H9 (cell line): ENCODE data around the gene CAPN2. TPM values are rescaled to one million over a fixed set of nuclear protein-coding genes. Genes with fewer than 3 reads are reported as not detected.

Experiments
- DNase-seq: peaks from one replicate; pipeline ENCODE4 v3.0.0-alpha.2; 2017
- H2AFZ ChIP-seq: one replicate; pipeline ENCODE4 v1.6.1; 2013; ENCODE audit warnings: mild to moderate bottlenecking, low read length, control low read depth, moderate library complexity
- H2AK5ac ChIP-seq: 2 replicates; pipeline ENCODE4 v1.6.1; 2013; ENCODE audit warnings: low read length, control low read depth, mixed read lengths; ENCODE audit not compliant: insufficient read length
- H2BK120ac ChIP-seq: one replicate; pipeline ENCODE4 v1.6.1; 2013; ENCODE audit warnings: low read depth, mild to moderate bottlenecking, low read length, control low read depth, inconsistent platforms; ENCODE audit not compliant: poor library complexity, severe bottlenecking
- H2BK12ac ChIP-seq: 2 replicates; pipeline ENCODE4 v1.6.1; 2013; ENCODE audit warnings: low read length, control low read depth, mixed read lengths, low read depth; ENCODE audit not compliant: insufficient read length
- H2BK15ac ChIP-seq: 2 replicates; pipeline ENCODE4 v1.6.1; 2013; ENCODE audit warnings: low read depth, low read length, control low read depth
- H2BK20ac ChIP-seq: one replicate; pipeline ENCODE4 v1.6.1; 2013; ENCODE audit warnings: low read depth, mild to moderate bottlenecking, low read length, control low read depth, inconsistent platforms; ENCODE audit not compliant: poor library complexity, severe bottlenecking
- H2BK5ac ChIP-seq: 2 replicates; pipeline ENCODE4 v1.6.1; 2013; ENCODE audit warnings: low read length, control low read depth, mixed read lengths; ENCODE audit not compliant: insufficient read length
- H3K14ac ChIP-seq: 2 replicates; pipeline ENCODE4 v1.6.1; 2013; ENCODE audit warnings: low read length, control low read depth; ENCODE audit not compliant: insufficient read depth
- H3K18ac ChIP-seq: 2 replicates; pipeline ENCODE4 v1.6.1; 2013; ENCODE audit warnings: low read depth, mild to moderate bottlenecking, mixed read lengths, low read length, control low read depth; ENCODE audit not compliant: insufficient read length
- H3K23ac ChIP-seq: 2 replicates; pipeline ENCODE4 v1.6.1; 2013; ENCODE audit warnings: low read length, control low read depth, mixed read lengths, low read depth; ENCODE audit not compliant: insufficient read length
- H3K23me2 ChIP-seq: 2 replicates; pipeline ENCODE4 v1.6.1; 2013; ENCODE audit warnings: low read depth, mild to moderate bottlenecking, mixed read lengths, low read length, control low read depth; ENCODE audit not compliant: insufficient read length, poor library complexity, severe bottlenecking
- H3K27ac ChIP-seq: 2 replicates; pipeline ENCODE4 v1.5.1; 2013; ENCODE audit warnings: low read length, control low read depth, mixed read lengths, low read depth; ENCODE audit not compliant: insufficient read length
- H3K27me3 ChIP-seq: 2 replicates; pipeline ENCODE4 v1.6.1; 2013; ENCODE audit warnings: low read length, control low read depth, inconsistent platforms; ENCODE audit not compliant: insufficient read depth
- H3K4ac ChIP-seq: 2 replicates; pipeline ENCODE4 v1.6.1; 2013; ENCODE audit warnings: low read depth, mild to moderate bottlenecking, control low read depth, inconsistent platforms, low read length, moderate library complexity
- H3K4me1 ChIP-seq: 2 replicates; pipeline ENCODE4 v1.6.1; 2013; ENCODE audit warnings: low read length, control low read depth, inconsistent platforms; ENCODE audit not compliant: insufficient read depth
- H3K4me2 ChIP-seq: 2 replicates; pipeline ENCODE4 v1.6.1; 2013; ENCODE audit warnings: low read length, control low read depth, mixed read lengths; ENCODE audit not compliant: insufficient read length, insufficient read depth
- H3K56ac ChIP-seq: 2 replicates; pipeline ENCODE4 v1.6.1; 2013; ENCODE audit warnings: low read depth, mild to moderate bottlenecking, mixed read lengths, low read length, control low read depth; ENCODE audit not compliant: insufficient read length
- H3K79me1 ChIP-seq: 2 replicates; pipeline ENCODE4 v1.6.1; 2013; ENCODE audit warnings: low read depth, mild to moderate bottlenecking, moderate library complexity, low read length, control low read depth, inconsistent platforms; ENCODE audit not compliant: insufficient read depth, poor library complexity, severe bottlenecking
- H3K79me2 ChIP-seq: 2 replicates; pipeline ENCODE4 v1.6.1; 2013; ENCODE audit warnings: low read length, control low read depth, inconsistent platforms; ENCODE audit not compliant: insufficient read depth
- H3K9ac ChIP-seq: 2 replicates; pipeline ENCODE4 v1.6.1; 2013; ENCODE audit warnings: low read length, control low read depth, mixed read lengths; ENCODE audit not compliant: insufficient read length; ENCODE audit errors: extremely low read depth
- H3K9me3 ChIP-seq: one replicate; pipeline ENCODE4 v1.6.1; 2013; ENCODE audit warnings: low read depth, low read length, inconsistent platforms; ENCODE audit not compliant: control insufficient read depth
- H3T11ph ChIP-seq: one replicate; pipeline ENCODE4 v1.6.1; 2013; ENCODE audit warnings: mild to moderate bottlenecking, low read length, control low read depth, inconsistent platforms
- H4K20me1 ChIP-seq: one replicate; pipeline ENCODE4 v1.6.1; 2013; ENCODE audit not compliant: control insufficient read depth, insufficient read length, insufficient read depth
- H4K5ac ChIP-seq: 2 replicates; pipeline ENCODE4 v1.6.1; 2013; ENCODE audit warnings: low read depth, mild to moderate bottlenecking, mixed read lengths, low read length, control low read depth; ENCODE audit not compliant: insufficient read length
- H4K8ac ChIP-seq: replicated peaks from 2 replicates; pipeline ENCODE4 v1.6.1; 2013; ENCODE audit warnings: low read length, control low read depth, mixed read lengths, low read depth; ENCODE audit not compliant: insufficient read length
- H4K91ac ChIP-seq: 2 replicates; pipeline ENCODE4 v1.6.1; 2013; ENCODE audit warnings: low read depth, mild to moderate bottlenecking, moderate library complexity, mixed read lengths, low read length, control low read depth; ENCODE audit not compliant: insufficient read length
- H3K27ac Mint-ChIP-seq, 3 experiments: 2 replicates in 2 of 3; 3 replicates in 1 of 3; pipeline ENCODE4 v1.8.0; 2020 to 2021; ENCODE audit warnings: mixed read lengths in 3 of 3, mild to moderate bottlenecking in 1 of 3, moderate library complexity in 1 of 3
- H3K27me3 Mint-ChIP-seq: 2 replicates; pipeline ENCODE4 v1.8.0; 2021; ENCODE audit warnings: low read depth, mild to moderate bottlenecking, moderate library complexity, mixed read lengths
- H3K36me3 Mint-ChIP-seq, 3 experiments: 2 replicates in 2 of 3; 3 replicates in 1 of 3; pipeline ENCODE4 v1.8.0; 2020 to 2021; ENCODE audit warnings: low read depth in 3 of 3, mixed read lengths in 3 of 3; ENCODE audit not compliant: insufficient read depth in 1 of 3
- H3K4me1 Mint-ChIP-seq, 2 experiments: 2 replicates each; pipeline ENCODE4 v1.8.0; 2020; ENCODE audit warnings: mixed read lengths in 2 of 2
- H3K4me3 Mint-ChIP-seq, 2 experiments: 2 replicates in 1 of 2; 3 replicates in 1 of 2; pipeline ENCODE4 v1.8.0; 2020 to 2021; ENCODE audit warnings: mild to moderate bottlenecking in 2 of 2, mixed read lengths in 2 of 2, moderate library complexity in 1 of 2
- H3K9me3 Mint-ChIP-seq, 2 experiments: 2 replicates in 1 of 2; 3 replicates in 1 of 2; pipeline ENCODE4 v1.8.0; 2020; ENCODE audit warnings: mild to moderate bottlenecking in 2 of 2, mixed read lengths in 2 of 2, moderate library complexity in 1 of 2
- WGBS: extraction: QIAGEN DNeasy Blood & Tissue Kit; methylation state at CpG from one replicate; pipeline ENCODE4 v1.1.7; 2013; ENCODE audit warnings: missing lambda C conversion rate, low lambda C conversion rate, mixed read lengths; ENCODE audit not compliant: insufficient read length; ENCODE audit errors: extremely low coverage; 5-methylcytosine and 5-hydroxymethylcytosine counted together
- total RNA-seq: library from RNA; stranded (reverse); gene quantifications from 2 replicates; pipeline ENCODE4 v1.2.1, GENCODE V29; 2021
- TF ChIP-seq, protein P1 (sequence below): fragments of 200-600 bp; sonication (generic); conservative IDR thresholded peaks from 3 replicates; pipeline ENCODE4 v1.8.0; 2021; ENCODE audit warnings: antibody characterized with exemption, mild to moderate bottlenecking

CAPN2 gene
- total RNA-seq, 1 experiment from 2014 or later, result 32.2 TPM

DNA sequence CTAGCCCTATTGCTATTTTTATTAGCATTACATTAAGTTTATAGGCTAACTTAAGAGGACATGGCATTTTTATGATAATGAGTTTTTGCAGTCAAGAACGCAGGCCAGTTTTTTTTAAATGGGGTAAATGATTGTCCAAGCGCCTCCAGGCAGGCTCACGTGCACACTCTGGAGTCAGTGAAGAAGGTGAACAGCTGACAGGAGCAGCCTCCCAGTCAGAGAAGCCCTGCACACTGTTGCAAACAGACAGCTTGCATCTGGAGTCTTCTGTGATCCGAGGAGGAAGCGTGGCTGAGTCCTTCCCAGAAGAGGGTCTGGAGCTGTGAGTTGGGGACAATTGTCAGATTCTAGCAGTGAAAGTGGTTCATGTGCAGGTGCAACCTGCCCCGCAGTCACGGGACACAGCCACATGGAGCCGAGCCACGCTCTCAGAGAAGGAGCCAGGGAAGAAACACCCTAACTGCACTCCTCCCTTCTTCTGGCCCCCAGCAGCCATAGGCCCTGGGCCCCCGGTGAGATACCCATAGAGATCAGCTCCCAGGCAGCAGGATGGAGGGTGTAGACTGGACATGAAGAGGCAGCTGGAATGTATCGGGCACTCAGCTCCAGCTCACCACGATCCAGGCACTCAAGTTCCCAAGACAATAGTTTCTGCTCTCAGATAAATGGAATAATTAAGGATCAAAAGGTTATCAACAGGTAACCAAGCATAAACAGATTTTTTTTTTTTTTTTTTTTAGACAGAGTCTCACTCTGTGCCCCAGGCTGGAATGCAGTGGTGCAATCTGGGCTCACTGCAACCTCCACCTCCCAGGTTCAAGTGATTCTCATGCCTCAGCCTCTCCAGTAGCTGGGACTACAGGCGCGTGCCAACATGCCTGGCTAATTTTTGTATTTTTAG, 26.4 kb downstream of the CAPN2 start:
- H2BK5ac ChIP-seq, result no peak overlapping the region
- no peak overlapping the region for H2BK20ac ChIP-seq
- DNase-seq, result no peak
- H3K79me2 ChIP-seq, result no peaks in the 10 kb centered on the region
- WGBS, result no CpG with 5 or more reads among the region's 14 CpGs
- H3K14ac ChIP-seq, result no peak overlapping the region
- no peaks in the 10 kb centered on the region for H3K79me1 ChIP-seq
- H2BK120ac ChIP-seq, result no peak overlapping the region
- H3K56ac ChIP-seq, result no peak overlapping the region
- no peak overlapping the region for H3K9ac ChIP-seq
- no peak overlapping the region for H2BK12ac ChIP-seq
- Mint-ChIP-seq H3K36me3 (peaks cover 0 to 9% (median 8%) of the 10 kb centered on the region in 3 experiments; a peak in 3 of 7 replicates), H3K4me1 (peaks cover 13 to 24% of the 10 kb centered on the region in 2 experiments), H3K9me3 (no peaks in the 10 kb centered on the region), H3K27me3 (peaks cover 4% of the 10 kb centered on the region), H3K27ac (peak overlapping the region in 1 of 3 experiments; percentile 55; a peak in 2 of 7 replicates), H3K4me3 (no peak overlapping the region)
- H2BK15ac ChIP-seq, result no peak overlapping the region; the same call in 1 of the 2 replicates
- no peaks in the 10 kb centered on the region for H3K27me3 ChIP-seq
- TF ChIP-seq, protein P1, sequence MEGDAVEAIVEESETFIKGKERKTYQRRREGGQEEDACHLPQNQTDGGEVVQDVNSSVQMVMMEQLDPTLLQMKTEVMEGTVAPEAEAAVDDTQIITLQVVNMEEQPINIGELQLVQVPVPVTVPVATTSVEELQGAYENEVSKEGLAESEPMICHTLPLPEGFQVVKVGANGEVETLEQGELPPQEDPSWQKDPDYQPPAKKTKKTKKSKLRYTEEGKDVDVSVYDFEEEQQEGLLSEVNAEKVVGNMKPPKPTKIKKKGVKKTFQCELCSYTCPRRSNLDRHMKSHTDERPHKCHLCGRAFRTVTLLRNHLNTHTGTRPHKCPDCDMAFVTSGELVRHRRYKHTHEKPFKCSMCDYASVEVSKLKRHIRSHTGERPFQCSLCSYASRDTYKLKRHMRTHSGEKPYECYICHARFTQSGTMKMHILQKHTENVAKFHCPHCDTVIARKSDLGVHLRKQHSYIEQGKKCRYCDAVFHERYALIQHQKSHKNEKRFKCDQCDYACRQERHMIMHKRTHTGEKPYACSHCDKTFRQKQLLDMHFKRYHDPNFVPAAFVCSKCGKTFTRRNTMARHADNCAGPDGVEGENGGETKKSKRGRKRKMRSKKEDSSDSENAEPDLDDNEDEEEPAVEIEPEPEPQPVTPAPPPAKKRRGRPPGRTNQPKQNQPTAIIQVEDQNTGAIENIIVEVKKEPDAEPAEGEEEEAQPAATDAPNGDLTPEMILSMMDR, result no peak
- H3K23ac ChIP-seq, result no peak overlapping the region
- H4K5ac ChIP-seq, result no peak overlapping the region
- H4K20me1 ChIP-seq, result no peaks in the 10 kb centered on the region
- no peak overlapping the region for H3K18ac ChIP-seq
- no peaks in the 10 kb centered on the region for H3K9me3 ChIP-seq
- H3T11ph ChIP-seq, result no peak overlapping the region
- H3K4me1 ChIP-seq, result peaks cover 3% of the 10 kb centered on the region; the same call in 1 of the 2 replicates
- H4K8ac ChIP-seq, result no peak overlapping the region
- no peak overlapping the region for H3K4me2 ChIP-seq
- H3K27ac ChIP-seq, result no peak overlapping the region
- H2AK5ac ChIP-seq, result no peak overlapping the region
- no peak overlapping the region for H4K91ac ChIP-seq
- no peak overlapping the region for H3K4ac ChIP-seq
- H3K23me2 ChIP-seq, result no peaks in the 10 kb centered on the region
- H2AFZ ChIP-seq, result no peak overlapping the region
